Effector CD4-positive, alpha-beta T cell (primary cell): ENCODE measurements around the gene TMEM135.

ENCODE experiments used
- DNase-seq: peaks from one replicate; pipeline ENCODE4 v3.0.0-alpha.2; 2020

The TMEM135 gene

GRCh38 chr11:87366763-87367405 lies 329.1 kb downstream of the TMEM135 start:
- no peak for DNase-seq

GRCh38 chr11:87368151-87368550 lies 330.4 kb downstream of the TMEM135 start:
- DNase-seq, result no peak

GRCh38 chr11:87368858-87369480 lies 331.2 kb downstream of the TMEM135 start:
- DNase-seq, result no peak

- DNase-seq, result no peak
These were observed 332.2 kb downstream of the TMEM135 start for GRCh38 chr11:87369888-87370287.

GRCh38 chr11:87372065-87372464 lies 334.3 kb downstream of the TMEM135 start:
- DNase-seq, result no peak
